GM10248 (cell line): ENCODE results near the gene RAD50.

ENCODE experiments used
- CTCF ChIA-PET: fragments of 300-600 bp; sonication (Branson Sonifier 250); formaldehyde crosslinking; extraction: SDS; loops from one replicate; lab custom pipeline; 2021; ENCODE audit warnings: antibody characterized with exemption; lab: Yijun Ruan, JAX
- POLR2A ChIA-PET: fragments of 350-650 bp; sonication (Branson Sonifier 250); formaldehyde crosslinking; extraction: SDS; loops from one replicate; lab custom pipeline; 2020; ENCODE audit warnings: antibody characterized with exemption; lab: Yijun Ruan, JAX
- DNase-seq: peaks from one replicate; pipeline ENCODE4 v3.0.0; 2012; ENCODE audit errors: extremely low spot score
- CTCF ChIP-seq: IDR thresholded peaks from 2 replicates; pipeline ENCODE4 v1.5.1; 2012; ENCODE audit warnings: mild to moderate bottlenecking, low read depth; ENCODE audit errors: extremely low read depth, missing control alignments, control extremely low read depth

The RAD50 gene

GRCh38 chr5:132669455-132669820, 112.7 kb downstream of the RAD50 start:
- POLR2A ChIA-PET = no interaction called here
- CTCF ChIA-PET = interaction anchor here (0.7 to 1.2 kb wide), 6 partner anchors 11 to 132 kb away, joined by 3 to 4 read pairs (median 3); partner anchors contain the start of gene IL13

GRCh38 chr5:132669966-132670882, 113.4 kb downstream of the RAD50 start:
- no peak for DNase-seq
- no peak for TF ChIP-seq CTCF
- ChIA-PET CTCF (interaction anchor here (0.7 to 1.6 kb wide), 7 partner anchors 12 to 131 kb away, joined by 3 to 4 read pairs (median 3); partner anchors contain the start of gene IL13), POLR2A (no interaction called here)

More at GRCh38 chr5:132669455-132669820, 112.7 kb downstream of the RAD50 start:
- no peak for DNase-seq
- TF ChIP-seq CTCF = no peak

GRCh38 chr5:132671000-132671399, 114.2 kb downstream of the RAD50 start:
- no peak for DNase-seq
- ChIA-PET POLR2A (no interaction called here), CTCF (interaction anchor here (1.6 to 9.2 kb wide), 2 partner anchors 9 to 81 kb away, joined by 3 to 78 read pairs; partner anchors contain the start of gene IL13)
- TF ChIP-seq CTCF = no peak

GRCh38 chr5:132673488-132673887, 116.7 kb downstream of the RAD50 start:
- ChIA-PET POLR2A (interaction anchor here (1.3 to 3.0 kb wide), 2 partner anchors 9 to 17 kb away, joined by 3 to 21 read pairs; no protein-coding TSS in a partner anchor), CTCF (interaction anchor here (0.7 to 9.2 kb wide), 3 partner anchors 9 to 147 kb away, joined by 4 to 78 read pairs (median 6); partner anchors contain the start of gene IL13)

GRCh38 chr5:132673939-132674630, 117.3 kb downstream of the RAD50 start, which contains the start of gene IL4:
Gene IL4 (plus strand): TSS chr5:132673989. CDS start chr5:132674051, 62 bp downstream.
- no peak for TF ChIP-seq CTCF
- CTCF ChIA-PET = interaction anchor here (0.7 to 9.2 kb wide), 10 partner anchors 9 to 146 kb away, joined by 3 to 78 read pairs (median 4); partner anchors contain the start of gene IL13
- POLR2A ChIA-PET = interaction anchor here (0.6 to 3.0 kb wide), 3 partner anchors 10 to 1526 kb away, joined by 3 to 21 read pairs (median 5); no protein-coding TSS in a partner anchor
- DNase-seq = no peak

More at GRCh38 chr5:132673488-132673887, 116.7 kb downstream of the RAD50 start:
- no peak for TF ChIP-seq CTCF
- no peak for DNase-seq
